PFSK-1 (cell line): ENCODE measurements around the gene TCTN1.

Experiments used
- TAF1 ChIP-seq: IDR thresholded peaks from 2 replicates; pipeline ENCODE4 v1.6.1; 2012; ENCODE audit warnings: low read length, control low read depth, borderline replicate concordance; ENCODE audit not compliant: insufficient read depth
- TF ChIP-seq, protein P1 (sequence below), 2 experiments: IDR thresholded peaks; 2 replicates each; pipeline versions ENCODE4 v1.6.1 to v1.8.0; 2011 to 2012; ENCODE audit warnings: low read depth in 2 of 2, low read length in 2 of 2, control low read depth in 1 of 2, inconsistent platforms in 1 of 2, mild to moderate bottlenecking in 1 of 2, moderate library complexity in 1 of 2; ENCODE audit not compliant: insufficient read depth in 1 of 2

DNA sequence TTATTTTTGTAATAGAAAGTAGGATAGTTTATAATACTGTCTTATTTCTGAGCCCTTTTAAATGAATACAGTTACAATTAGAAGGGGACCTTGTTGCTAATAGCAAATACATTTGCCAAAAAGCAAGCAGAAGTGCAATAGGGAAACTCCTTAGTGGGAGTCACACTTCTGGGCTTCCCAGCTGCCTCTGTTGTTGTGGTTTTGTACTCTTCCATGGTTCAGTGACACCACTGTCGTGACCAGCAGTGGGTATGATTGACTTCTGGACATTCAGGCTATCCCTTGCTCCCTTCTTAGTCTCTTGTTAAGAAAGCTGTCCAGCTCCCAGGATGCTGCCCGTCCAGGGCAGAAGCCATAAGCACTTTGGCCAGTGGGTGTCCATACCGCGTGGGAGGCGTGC lies 22.6 kb downstream of the TCTN1 start:
- TF ChIP-seq, protein P1, sequence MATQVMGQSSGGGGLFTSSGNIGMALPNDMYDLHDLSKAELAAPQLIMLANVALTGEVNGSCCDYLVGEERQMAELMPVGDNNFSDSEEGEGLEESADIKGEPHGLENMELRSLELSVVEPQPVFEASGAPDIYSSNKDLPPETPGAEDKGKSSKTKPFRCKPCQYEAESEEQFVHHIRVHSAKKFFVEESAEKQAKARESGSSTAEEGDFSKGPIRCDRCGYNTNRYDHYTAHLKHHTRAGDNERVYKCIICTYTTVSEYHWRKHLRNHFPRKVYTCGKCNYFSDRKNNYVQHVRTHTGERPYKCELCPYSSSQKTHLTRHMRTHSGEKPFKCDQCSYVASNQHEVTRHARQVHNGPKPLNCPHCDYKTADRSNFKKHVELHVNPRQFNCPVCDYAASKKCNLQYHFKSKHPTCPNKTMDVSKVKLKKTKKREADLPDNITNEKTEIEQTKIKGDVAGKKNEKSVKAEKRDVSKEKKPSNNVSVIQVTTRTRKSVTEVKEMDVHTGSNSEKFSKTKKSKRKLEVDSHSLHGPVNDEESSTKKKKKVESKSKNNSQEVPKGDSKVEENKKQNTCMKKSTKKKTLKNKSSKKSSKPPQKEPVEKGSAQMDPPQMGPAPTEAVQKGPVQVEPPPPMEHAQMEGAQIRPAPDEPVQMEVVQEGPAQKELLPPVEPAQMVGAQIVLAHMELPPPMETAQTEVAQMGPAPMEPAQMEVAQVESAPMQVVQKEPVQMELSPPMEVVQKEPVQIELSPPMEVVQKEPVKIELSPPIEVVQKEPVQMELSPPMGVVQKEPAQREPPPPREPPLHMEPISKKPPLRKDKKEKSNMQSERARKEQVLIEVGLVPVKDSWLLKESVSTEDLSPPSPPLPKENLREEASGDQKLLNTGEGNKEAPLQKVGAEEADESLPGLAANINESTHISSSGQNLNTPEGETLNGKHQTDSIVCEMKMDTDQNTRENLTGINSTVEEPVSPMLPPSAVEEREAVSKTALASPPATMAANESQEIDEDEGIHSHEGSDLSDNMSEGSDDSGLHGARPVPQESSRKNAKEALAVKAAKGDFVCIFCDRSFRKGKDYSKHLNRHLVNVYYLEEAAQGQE (IDR thresholded peaks at IDR 0.05; ENCODE audit: insufficient read depth in 1 of 2, low read depth in 2 of 2, low read length in 2 of 2): no peak
- no peak for TF ChIP-seq TAF1
